Measurements from ENCODE around the gene HSD17B2.
"Not testable (repeated sequence)": the region's sequence is repeated elsewhere in the genome, so short reads cannot be mapped to it uniquely, and the experiment has no call there.

The HSD17B2 gene

DNA sequence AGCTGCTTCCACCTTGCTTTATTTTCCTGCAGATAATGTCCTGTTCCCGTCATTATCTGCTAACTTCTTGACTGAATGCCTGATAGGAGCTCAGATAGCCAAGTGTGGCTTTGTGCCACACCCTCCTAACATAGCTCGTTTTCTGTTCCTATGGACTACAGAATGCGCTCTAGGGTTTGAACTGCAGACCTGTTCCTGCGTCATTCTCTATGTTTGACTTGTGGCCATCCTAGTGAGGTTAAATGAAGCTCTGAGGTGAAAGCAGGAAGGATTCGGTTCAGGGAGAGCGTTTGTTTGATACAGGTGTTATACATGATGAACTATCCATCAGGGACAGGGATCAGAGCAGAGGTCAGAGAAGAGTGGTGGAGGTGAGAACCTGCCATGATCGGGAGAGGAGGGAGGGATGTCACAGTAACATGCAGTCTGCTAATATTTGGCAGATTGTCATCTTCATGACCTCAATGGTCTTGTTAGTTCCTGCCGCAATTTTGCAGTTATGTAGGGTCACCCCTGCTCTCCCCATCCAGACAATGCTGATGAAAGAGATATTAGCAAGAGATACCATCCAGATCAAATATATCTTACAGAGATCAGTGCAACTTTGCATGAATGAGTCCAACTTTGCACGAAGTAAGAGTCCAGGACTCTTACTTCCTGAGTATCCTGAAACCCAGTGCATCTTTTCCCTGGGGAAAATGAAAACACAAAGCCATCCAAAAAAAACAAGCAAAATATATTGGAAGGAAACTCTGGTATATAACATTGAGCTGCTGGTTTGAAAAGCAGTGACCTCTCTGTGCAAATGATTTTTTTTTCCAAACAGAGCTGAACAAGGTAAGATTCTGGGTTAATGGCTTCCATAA is 102.1 kb downstream of the HSD17B2 start:
- DNase-seq = no peak

DNA sequence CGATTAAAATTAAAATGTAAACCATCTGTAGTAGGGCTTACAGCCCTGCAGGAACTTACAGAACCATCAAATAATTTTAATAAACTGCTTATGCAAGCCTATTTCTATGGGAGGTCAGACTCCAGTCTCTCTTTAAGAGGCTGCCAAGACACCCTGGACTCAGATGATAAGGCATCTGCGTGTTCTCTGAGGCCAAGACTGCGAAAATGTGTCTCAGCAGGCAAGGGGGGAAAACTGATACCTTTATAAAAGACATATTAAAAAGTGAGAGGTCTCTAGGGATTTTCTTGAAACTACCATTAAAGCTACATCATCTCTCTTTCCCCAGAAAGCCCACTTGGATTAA is 102.7 kb downstream of the HSD17B2 start:
- DNase-seq = no peak

DNA sequence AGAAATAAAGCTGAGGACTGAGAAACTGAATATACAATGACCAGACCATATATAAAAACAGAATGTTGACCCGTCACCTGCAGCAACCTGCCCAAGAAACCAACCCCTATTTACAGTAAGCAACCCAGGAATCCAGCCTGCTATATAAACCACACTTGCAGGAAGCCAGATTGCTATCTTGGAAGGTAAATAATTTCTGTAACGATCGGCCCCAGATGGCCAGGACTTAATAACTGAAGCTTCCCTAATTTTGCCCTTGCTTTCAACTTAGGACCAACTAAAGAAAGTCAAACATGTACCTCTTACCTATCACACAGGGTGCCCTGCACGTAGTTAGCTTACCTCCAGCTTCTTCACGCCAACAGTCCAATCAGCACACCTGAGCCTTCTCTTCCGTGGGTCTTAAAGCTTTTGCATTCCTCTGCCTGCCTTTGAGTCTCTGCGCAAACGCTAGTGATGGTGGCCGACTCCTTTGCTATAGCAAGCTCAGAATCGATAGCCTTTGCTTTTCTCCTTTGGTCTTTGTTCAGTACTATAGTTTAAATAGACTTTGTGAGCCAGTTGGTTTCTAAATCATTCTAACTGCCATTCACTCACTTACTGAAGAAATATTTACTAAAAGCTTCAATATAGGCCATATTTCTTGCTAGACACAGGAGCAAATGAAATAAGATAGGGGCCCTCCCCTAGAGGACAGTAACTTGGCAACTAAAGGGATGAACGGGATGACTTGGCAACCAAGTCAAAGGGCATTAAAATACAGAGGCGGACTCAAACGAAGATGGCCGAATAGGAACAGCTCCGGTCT is 103.6 kb downstream of the HSD17B2 start:
- no peak for DNase-seq

DNA sequence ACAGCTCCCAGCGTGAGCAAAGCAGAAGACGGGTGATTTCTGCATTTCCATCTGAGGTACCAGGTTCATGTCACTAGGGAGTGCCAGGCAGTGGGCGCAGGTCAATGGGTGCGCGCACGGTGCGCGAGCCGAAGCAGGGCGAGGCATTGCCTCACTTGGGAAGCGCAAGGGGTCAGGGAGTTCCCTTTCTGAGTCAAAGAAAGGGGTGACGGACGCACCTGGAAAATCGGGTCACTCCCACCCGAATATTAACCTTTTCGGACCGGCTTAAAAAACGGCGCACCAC is 104.2 kb downstream of the HSD17B2 start:
- DNase-seq = not testable (repeated sequence)

DNA sequence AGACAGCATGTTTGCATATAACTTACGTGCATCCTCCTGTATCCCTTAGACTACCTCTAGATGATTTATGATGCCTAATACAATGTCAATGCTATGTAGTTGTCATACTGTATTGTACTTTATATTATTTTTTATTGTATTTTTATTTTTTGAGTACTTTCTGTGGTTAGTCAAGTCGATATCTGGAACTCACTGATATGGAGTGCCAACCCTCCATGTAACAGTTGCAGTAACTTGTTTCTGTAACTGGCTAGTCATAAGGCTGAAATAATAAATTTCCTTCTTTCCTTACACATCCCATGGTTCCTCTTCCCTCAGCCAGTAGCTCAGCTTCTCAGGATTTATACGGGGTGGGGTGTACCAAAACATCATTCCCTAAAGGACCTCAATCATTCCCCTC is 111.5 kb downstream of the HSD17B2 start:
- no peak for DNase-seq

DNA sequence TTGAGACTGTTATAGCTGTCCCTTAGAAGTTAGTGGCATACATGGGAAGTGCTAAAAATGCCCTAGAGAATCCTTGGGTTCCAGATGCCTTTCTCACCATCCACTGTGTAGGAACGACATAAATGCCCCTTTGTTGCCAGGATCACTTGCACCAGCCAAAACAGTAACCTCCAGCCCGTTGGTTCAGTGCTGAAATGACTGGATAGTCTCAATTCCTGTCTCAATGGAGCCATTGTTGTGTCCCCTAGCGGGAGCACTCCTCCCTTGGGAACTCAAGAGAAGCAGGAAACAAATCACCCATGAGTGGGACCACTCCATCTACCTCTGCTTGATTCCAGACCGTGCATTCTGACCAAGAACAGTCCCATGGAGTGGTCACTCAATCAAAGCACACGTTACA is 111.9 kb downstream of the HSD17B2 start:
- no peak for DNase-seq

DNA sequence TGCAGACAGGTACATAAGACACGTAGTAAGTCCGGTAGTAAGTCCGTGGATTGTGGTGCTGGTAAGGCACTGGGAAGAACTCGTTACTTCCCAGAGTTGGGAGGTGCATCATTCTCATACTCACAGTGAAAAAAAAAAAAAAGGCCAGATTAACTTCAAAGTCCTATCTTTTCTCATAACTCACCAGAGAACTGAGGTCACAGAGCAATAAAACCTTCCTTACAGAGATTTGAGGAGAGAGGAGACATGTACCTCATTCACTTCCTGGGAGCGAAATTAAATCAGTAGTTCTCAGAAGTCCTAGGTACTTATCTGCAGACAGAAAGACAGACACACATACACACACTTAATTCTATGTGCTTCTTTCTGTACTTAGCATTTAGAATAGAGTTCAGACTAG is 112.5 kb downstream of the HSD17B2 start:
- no peak for DNase-seq

Data from CD4-positive, alpha-beta T cell treated with Interleukin-4 for 1 hour (primary cell).